Measurements from ENCODE around the gene ESYT2. TPM values are rescaled to one million over a fixed set of nuclear protein-coding genes. Genes with fewer than 3 reads are reported as not detected.
A peak's percentile ranks its signal among the peaks of the same experiment; 100 is the strongest.
"Not testable (repeated sequence)": the region's sequence is repeated elsewhere in the genome, so short reads cannot be mapped to it uniquely, and the experiment has no call there.

The ESYT2 gene
- total RNA-seq, 1 experiment from 2014 or later = 164 TPM

DNA sequence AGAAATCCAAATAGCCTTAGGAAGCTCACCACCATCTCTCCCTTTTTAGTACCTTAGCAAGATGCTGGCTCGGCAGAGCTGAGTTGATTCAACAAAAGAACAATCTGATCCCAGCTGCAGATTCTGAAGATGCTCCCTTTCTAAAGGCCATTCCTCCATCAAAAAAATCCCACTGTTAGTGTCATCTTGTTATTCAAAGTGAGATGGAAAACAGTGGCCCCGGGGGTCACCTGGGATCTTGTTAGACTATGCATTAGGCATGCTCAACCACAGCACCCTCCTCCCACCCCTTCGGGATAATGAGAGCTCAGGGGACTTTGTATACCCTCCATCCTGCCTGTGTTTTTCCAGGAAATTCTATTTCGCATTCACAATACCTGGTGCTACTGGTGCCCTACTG is 127.1 kb downstream of the ESYT2 start:
- no peak for DNase-seq (ENCODE audit: low read depth)

DNA sequence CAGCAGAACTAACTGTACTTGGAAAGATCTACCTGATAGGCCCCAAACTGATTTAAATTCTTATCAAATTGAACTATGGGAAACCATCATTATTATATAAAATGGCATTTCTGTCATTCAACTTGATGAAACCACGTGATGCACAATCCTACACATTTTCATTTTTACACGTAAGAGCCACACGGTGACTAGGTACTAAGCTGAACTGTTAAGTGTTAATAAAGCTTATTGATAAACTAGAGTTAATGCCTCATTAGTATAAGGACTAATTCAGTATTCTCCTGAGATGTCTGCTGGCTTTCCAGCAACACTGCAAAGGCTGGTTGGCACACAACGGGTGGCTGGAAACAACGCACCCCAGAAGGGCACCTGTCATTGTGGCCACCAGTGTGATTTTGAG is 129.3 kb downstream of the ESYT2 start:
- DNase-seq (ENCODE audit: low read depth) = no peak

DNA sequence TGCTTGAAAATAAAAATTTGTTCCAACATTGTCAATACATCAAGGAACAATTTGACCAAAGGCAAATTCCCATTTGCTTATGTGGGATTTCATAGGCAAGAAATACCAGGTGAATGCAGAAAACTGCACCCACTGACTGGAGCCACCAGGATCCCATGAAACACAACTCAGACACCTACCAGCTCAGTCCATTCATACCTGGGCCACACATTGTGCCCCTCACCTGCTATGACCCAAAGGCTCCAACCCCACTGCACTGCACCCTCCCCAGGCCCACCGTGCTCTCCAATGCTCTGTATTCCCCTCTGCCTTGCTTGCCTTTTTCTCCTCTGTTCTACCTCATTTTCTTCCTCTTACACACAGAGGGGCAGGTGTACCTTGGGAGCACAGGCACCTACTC is 130.0 kb downstream of the ESYT2 start:
- DNase-seq (ENCODE audit: low read depth) = no peak

DNA sequence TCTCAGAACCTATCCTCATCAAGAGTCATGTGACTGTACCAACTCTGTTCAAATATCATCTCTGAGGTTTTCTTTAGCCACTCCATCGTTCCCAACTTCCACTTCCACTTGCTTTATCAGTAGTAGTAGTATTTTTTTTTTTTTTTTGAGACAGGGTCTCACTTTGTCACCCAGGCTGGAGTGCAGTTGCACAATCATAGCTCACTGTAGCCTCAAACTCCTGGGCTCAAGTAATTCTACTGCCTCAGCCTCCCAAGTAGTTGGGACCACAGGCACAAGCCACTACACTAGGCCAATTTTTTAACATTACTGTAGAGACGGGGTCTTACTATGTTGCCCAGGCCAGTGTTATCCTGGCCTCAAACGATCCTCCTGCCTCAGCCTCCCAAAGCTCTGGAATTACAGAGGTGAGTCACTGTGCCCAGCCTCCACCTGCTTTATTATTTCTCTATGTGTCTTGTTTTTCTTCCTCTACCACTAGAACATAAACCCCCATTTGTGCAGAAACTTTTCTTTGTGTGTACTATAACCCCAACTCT is 130.6 kb downstream of the ESYT2 start:
- no peak for DNase-seq (ENCODE audit: low read depth)

DNA sequence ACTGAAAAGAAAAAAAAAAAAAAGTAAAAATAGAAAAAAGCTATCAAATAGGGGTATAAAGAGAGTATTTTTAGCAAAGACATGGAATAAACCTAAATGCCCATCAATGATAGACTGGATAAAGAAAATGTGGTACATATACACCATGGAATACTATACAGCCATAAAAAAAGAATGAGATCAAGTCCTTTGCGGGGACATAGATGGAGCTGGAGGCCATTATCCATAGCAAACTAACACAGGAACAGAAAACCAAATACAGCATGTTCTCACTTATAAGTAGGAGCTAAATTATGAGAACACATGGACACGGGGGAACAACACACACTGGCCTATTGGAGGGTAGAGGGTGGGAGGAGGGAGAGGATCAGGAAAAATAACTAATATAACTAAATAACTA is 131.7 kb downstream of the ESYT2 start:
- not testable (repeated sequence) for DNase-seq (ENCODE audit: low read depth)

DNA sequence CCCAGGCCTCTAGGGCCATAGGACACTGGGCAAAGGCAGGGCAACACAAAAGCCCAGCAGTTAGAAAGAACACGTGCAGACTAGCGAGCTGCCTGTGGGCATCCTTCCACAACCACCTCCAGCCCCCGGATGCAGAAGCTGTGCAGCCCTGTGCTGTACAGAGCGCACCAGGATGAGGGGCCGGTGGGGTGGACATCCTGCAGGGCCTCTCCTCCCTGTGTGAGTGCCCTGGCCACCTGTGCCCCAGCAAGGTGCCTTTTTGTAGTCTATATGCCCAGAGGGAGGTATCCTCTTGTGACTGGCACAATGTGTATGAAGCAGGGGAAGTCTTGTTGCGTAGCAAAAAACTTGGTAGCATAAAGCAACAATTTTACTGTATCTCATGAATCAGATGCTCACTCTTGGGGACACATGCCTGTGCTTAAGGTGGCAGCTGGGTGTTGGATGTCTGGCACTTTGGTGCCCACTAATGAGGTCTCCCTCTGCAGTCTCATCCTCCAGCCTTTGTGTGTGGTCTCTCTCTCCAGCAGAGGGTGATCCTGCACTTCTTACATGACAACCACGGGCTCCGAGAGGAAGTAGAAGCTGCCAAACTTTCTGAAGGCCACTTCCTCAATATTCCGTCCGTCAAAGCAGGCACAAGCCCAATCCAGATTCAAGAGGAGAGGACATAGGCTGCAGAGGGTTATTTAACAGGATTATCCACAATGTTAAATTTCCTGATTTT is 133.4 kb downstream of the ESYT2 start:
- peak; percentile 77 for DNase-seq (ENCODE audit: low read depth)

DNA sequence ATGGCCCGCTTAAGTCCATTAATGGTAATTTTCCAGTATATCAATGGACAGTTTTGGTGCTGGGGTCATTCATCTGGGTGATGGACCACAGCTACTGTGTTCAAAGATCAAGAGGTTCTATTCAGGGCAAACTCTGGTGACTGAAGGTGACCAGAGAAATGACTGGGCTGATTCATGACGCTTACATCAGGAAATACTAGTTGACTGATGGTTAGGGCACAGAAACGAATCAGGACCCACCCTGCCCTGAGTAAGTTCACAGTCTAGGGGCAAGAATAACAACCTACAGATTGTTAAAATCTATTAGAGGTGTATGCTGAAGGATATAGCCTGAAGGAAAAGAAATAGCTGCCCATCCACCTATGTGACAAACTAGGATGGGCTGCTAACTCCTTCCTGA is 134.3 kb downstream of the ESYT2 start:
- no peak for DNase-seq (ENCODE audit: low read depth)

DNA sequence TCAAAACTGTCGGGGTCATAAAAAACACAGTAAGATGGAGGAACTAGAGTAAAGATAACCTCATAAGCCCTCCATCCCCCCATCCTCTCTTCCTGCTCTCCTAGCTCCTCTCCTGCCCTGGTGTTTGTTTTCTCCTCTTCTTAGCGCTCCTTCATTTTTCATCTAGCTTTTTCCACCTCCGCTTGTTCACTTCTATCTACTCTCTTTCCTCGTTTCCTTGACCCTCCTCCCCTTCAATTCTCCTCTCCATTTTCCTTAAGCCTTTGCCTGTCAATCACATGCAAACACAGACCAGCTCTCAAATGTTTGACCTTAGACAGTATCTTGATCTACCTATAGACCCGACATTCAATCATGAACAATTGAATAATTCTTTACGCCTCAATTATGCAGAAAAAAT is 134.7 kb downstream of the ESYT2 start:
- DNase-seq (ENCODE audit: low read depth) = no peak

DNA sequence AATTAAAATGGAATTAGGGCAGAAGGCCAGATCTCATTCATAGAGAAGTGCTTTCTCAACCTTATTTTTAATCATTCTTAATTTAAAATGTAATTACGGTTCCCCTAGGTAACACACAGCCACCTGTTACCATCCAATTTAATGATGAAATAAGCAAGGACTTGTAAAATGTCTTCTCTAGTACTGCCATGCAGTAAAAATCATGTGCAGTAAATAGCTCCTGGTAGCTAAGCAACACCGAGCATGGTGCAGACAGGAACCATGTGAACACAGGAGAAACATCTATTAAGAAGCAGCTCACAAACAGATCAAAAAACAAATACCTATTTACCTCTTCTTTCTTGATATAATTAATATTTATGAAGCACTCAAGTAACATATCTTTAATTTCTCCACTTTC is 139.8 kb downstream of the ESYT2 start:
- no peak for DNase-seq (ENCODE audit: low read depth)

DNA sequence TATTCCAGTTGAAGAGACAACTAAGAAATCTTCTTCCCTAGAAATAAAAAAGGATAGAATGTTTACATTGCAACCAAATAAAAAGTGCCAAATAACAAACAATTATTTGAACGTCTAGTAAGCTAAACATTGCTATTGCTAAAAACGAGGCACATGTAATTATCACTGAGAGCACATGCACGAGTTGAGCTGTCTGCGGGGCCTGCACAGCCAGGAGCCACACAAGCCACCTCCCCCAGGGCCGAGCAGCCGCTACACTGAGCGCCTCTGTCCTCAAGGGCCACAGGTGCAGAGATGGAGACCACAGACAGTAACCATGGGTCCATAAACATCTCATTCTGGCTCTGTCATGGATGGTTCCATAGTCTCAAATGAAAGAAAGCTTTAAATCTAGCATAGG is 141.9 kb downstream of the ESYT2 start:
- DNase-seq (ENCODE audit: low read depth) = no peak

DNA sequence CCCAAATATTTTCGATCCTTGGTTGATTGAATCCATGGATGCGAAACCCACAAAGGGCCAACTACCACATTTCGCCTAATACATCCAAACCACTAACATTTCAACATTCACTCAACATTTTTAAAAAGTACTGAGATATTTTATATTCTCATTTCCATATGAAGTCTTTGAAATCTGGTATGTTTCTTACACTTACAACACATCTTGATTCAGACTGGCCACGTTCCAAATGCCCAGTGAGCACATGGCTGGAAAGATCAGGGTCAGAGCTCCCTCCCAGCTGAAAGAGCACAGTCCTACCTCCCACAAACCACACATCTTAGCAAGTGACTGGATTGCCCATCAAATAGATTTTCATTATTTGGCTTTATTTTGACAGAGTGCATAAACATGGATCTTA is 143.6 kb downstream of the ESYT2 start:
- DNase-seq (ENCODE audit: low read depth) = peak; percentile 60

DNA sequence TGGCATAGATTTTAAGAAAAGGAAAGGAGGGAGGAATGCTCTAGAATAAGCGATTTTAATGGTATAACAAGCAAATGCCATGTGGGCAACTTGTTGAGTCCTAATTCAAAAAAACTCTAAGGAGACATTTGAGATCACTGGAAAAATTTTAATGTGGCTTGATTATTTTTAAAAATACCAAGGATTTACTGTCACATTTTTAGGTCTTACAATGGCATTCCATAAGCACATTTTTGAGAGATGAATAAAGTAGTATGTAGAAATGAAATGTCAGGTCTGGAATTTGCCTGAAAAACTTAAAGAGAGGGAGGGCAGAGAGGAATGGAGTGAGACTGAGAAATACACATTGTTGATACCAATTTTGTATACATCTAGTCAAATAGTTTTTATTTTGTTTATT is 145.0 kb downstream of the ESYT2 start:
- peak; percentile 39 for DNase-seq (ENCODE audit: low read depth)

DNA sequence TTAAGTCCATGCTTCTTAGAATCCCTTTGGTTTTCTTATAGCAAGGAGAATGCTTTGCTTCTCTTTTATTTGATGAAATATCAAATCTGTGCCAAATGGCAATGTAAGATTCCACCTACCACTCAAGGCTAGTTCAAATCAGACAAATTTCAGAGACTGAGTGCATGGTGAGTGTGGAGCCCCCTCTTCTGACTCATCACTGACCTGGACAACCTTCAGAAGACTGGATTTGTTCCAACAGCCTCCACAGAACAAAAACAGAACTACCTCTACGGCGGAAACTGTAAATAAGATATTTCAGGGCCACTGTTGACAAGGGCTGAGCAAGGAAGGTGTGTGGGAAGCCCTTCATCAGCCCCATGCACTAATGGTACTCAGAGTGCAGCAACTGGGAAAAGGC is 145.8 kb downstream of the ESYT2 start:
- DNase-seq (ENCODE audit: low read depth) = peak; percentile 38

DNA sequence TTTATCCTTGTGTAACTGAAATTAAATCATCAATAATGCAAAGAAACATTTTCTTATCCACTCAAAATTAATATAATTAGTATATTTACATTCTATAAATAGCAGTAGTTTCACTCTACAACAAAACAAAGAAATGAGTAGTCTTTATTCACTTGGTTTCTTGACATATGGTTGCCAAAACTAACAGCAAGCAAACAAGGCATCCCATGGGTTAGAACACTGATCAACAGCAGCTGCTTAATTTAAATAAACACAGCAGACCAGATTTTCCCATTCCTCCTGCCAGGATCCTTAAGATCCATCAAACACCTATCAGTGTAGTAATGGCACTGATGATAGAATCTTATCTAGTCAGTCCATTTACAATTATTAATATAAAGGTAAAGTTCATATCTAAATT is 146.9 kb downstream of the ESYT2 start:
- DNase-seq (ENCODE audit: low read depth) = peak; percentile 37

Other genes starting within 250 kb of the ESYT2 start
- 0.11 TPM in 1 of 2 replicates, not detected in the other for gene PTPRN2, start 241.7 kb downstream of the ESYT2 start, total RNA-seq (2014; rRNA removed)
- gene NCAPG2, start 124.7 kb downstream of the ESYT2 start, total RNA-seq (2014; rRNA removed) = 73.7 and 83.5 TPM in 2 replicates
- gene DYNC2I1, start 27.0 kb upstream of the ESYT2 start, total RNA-seq (2014; rRNA removed) = 5.9 and 9.2 TPM in 2 replicates